GM23248 (cell line): ENCODE data around the gene HOXC13. TPM values are rescaled to one million over a fixed set of nuclear protein-coding genes. Genes with fewer than 3 reads are reported as not detected.

Experiments
- DNase-seq: peaks from one replicate; pipeline ENCODE4 v3.0.0-alpha.2; 2015
- H2AFZ ChIP-seq: fragments of 200-600 bp; sonication (generic); 2 replicates; pipeline ENCODE4 v1.6.1; 2016; ENCODE audit warnings: antibody characterized with exemption
- H3F3A ChIP-seq: fragments of 200-600 bp; sonication (generic); 2 replicates; pipeline ENCODE4 v1.6.1; 2016; ENCODE audit warnings: mild to moderate bottlenecking, antibody characterized with exemption, mixed run types; ENCODE audit not compliant: insufficient read depth
- H3K27ac ChIP-seq: fragments of 200-600 bp; sonication (generic); 2 replicates; pipeline ENCODE4 v1.5.1; 2016; ENCODE audit warnings: mild to moderate bottlenecking
- H3K27me3 ChIP-seq: fragments of 200-600 bp; sonication (generic); replicated peaks from 2 replicates; pipeline ENCODE4 v1.6.1; 2016; ENCODE audit warnings: mild to moderate bottlenecking; ENCODE audit not compliant: insufficient read depth
- H3K36me3 ChIP-seq: fragments of 200-600 bp; sonication (generic); 2 replicates; pipeline ENCODE4 v1.6.1; 2016; ENCODE audit warnings: low read depth, mild to moderate bottlenecking
- H3K4me1 ChIP-seq: fragments of 200-600 bp; sonication (generic); 2 replicates; pipeline ENCODE4 v1.6.1; 2016; ENCODE audit warnings: mild to moderate bottlenecking; ENCODE audit not compliant: insufficient read depth
- H3K4me2 ChIP-seq: fragments of 200-600 bp; sonication (generic); one replicate; pipeline ENCODE4 v1.6.1; 2016; ENCODE audit warnings: mild to moderate bottlenecking; ENCODE audit not compliant: unreplicated experiment
- H3K4me3 ChIP-seq: fragments of 200-600 bp; sonication (generic); 2 replicates; pipeline ENCODE4 v1.5.1; 2016; ENCODE audit warnings: mild to moderate bottlenecking
- H3K79me2 ChIP-seq: fragments of 200-600 bp; sonication (generic); 2 replicates; pipeline ENCODE4 v1.6.1; 2016; ENCODE audit warnings: mild to moderate bottlenecking; ENCODE audit not compliant: insufficient read depth
- H3K9ac ChIP-seq: fragments of 200-600 bp; sonication (generic); 2 replicates; pipeline ENCODE4 v1.6.1; 2016; ENCODE audit warnings: mild to moderate bottlenecking
- H3K9me2 ChIP-seq: fragments of 200-600 bp; sonication (generic); 2 replicates; pipeline ENCODE4 v1.6.1; 2016; ENCODE audit warnings: mixed run types, mild to moderate bottlenecking, moderate library complexity; ENCODE audit not compliant: insufficient read depth
- H3K9me3 ChIP-seq: fragments of 200-600 bp; sonication (generic); one replicate; pipeline ENCODE4 v1.6.1; 2017; ENCODE audit warnings: low read depth
- H4K20me1 ChIP-seq: fragments of 200-600 bp; sonication (generic); 2 replicates; pipeline ENCODE4 v1.6.0; 2016; ENCODE audit not compliant: insufficient read depth
- EZH2 ChIP-seq: fragments of 200-600 bp; sonication (generic); IDR thresholded peaks from 2 replicates; pipeline ENCODE4 v1.6.1; 2018; ENCODE audit warnings: antibody characterized with exemption, mild to moderate bottlenecking; ENCODE audit not compliant: insufficient read depth, poor library complexity, severe bottlenecking
- EZH2phosphoT487 ChIP-seq: fragments of 200-600 bp; sonication (generic); IDR thresholded peaks from 2 replicates; pipeline ENCODE4 v1.6.1; 2018; ENCODE audit warnings: antibody characterized with exemption, moderate library complexity, mild to moderate bottlenecking, low read depth; ENCODE audit not compliant: insufficient read depth
- WGBS, 2 experiments: methylation state at CpG; one replicate each; pipeline ENCODE4 v1.1.6; 2015 to 2017; ENCODE audit warnings: low lambda C conversion rate in 2 of 2, low coverage in 1 of 2; ENCODE audit errors: missing lambda C conversion rate in 2 of 2; 5-methylcytosine and 5-hydroxymethylcytosine counted together
- in situ Hi-C: fragments of 300-500 bp; cut with MboI; formaldehyde crosslinking; loops from 2 replicates; pipeline ENCODE4 v1.15.0; 2020
- polyA plus RNA-seq: library from polyadenylated mRNA; unstranded; fragments of >200 nt; fragmentation: Nextera tagmentation; extraction: Ambion mirVana; gene quantifications from 2 replicates; pipeline ENCODE4 v1.2.1, GENCODE V29; 2016
- total RNA-seq: library from RNA; depleted of rRNA; stranded (reverse); fragments of >200 nt; shearing (Covaris generic); gene quantifications from 2 replicates; pipeline ENCODE4 v1.2.3, GENCODE V29; 2014

Gene HOXC13
- total and polyA plus RNA-seq, 2 experiments from 2014 or later, result not detected

GRCh38 chr12:53907103-53907502 lies 31.5 kb upstream of the HOXC13 start:
- H3K4me1 ChIP-seq, result no peaks in the 10 kb centered on the region
- H3K27me3 ChIP-seq, result peaks cover 74% of the 10 kb centered on the region
- 13 to 16% methylated on average over 3 of the region's 3 CpGs for WGBS, 2 experiments
- no peaks in the 10 kb centered on the region for H3K79me2 ChIP-seq
- TF ChIP-seq EZH2 (no peak), EZH2phosphoT487 (no peak)
- no peak overlapping the region for H3K27ac ChIP-seq
- in situ Hi-C loops, result no loop called here
- H3K9ac ChIP-seq, result no peak overlapping the region
- no peaks in the 10 kb centered on the region for H3F3A ChIP-seq
- no peak overlapping the region for H2AFZ ChIP-seq
- H3K9me3 ChIP-seq, result no peaks in the 10 kb centered on the region
- no peak overlapping the region for H3K4me2 ChIP-seq
- H3K4me3 ChIP-seq, result no peak overlapping the region
- no peaks in the 10 kb centered on the region for H4K20me1 ChIP-seq
- H3K36me3 ChIP-seq, result no peaks in the 10 kb centered on the region
- DNase-seq, result no peak
- no peaks in the 10 kb centered on the region for H3K9me2 ChIP-seq

- Histone ChIP-seq H3K36me3 (no peaks in the 10 kb centered on the region), H3K9me3 (no peaks in the 10 kb centered on the region), H4K20me1 (no peaks in the 10 kb centered on the region), H3K27ac (no peak overlapping the region), H3K4me3 (no peak overlapping the region), H2AFZ (no peak overlapping the region), H3F3A (no peaks in the 10 kb centered on the region), H3K9me2 (no peaks in the 10 kb centered on the region), H3K27me3 (peaks cover 87% of the 10 kb centered on the region), H3K79me2 (no peaks in the 10 kb centered on the region), H3K9ac (no peak overlapping the region), H3K4me2 (no peak overlapping the region), H3K4me1 (no peaks in the 10 kb centered on the region)
- WGBS, 2 experiments, result 44 to 49% methylated on average over 5 of the region's 5 CpGs
- in situ Hi-C loops, result no loop called here
- TF ChIP-seq EZH2phosphoT487, result no peak
- TF ChIP-seq EZH2, result no peak
- DNase-seq, result no peak
Observed at GRCh38 chr12:53916788-53917655, 21.6 kb upstream of the HOXC13 start.

- no peaks in the 10 kb centered on the region for H3K9me3 ChIP-seq
- H3F3A ChIP-seq, result no peaks in the 10 kb centered on the region
- in situ Hi-C loops, result no loop called here
- no peaks in the 10 kb centered on the region for H3K79me2 ChIP-seq
- DNase-seq, result no peak
- peaks cover 99% of the 10 kb centered on the region for H3K27me3 ChIP-seq
- no peak overlapping the region for H3K9ac ChIP-seq
- H3K36me3 ChIP-seq, result no peaks in the 10 kb centered on the region
- no peak overlapping the region for H3K27ac ChIP-seq
- H3K9me2 ChIP-seq, result no peaks in the 10 kb centered on the region
- H4K20me1 ChIP-seq, result no peaks in the 10 kb centered on the region
- H3K4me2 ChIP-seq, result no peak overlapping the region
- no peak for TF ChIP-seq EZH2
- TF ChIP-seq EZH2phosphoT487, result no peak
- WGBS, 2 experiments, result 9 to 19% methylated on average over 2 of the region's 2 CpGs
- H3K4me1 ChIP-seq, result no peaks in the 10 kb centered on the region
- no peak overlapping the region for H2AFZ ChIP-seq
- no peak overlapping the region for H3K4me3 ChIP-seq
Observed at GRCh38 chr12:53924521-53925405, 13.9 kb upstream of the HOXC13 start.

- DNase-seq, result no peak
- H4K20me1 ChIP-seq, result no peaks in the 10 kb centered on the region
- H3K9me2 ChIP-seq, result no peaks in the 10 kb centered on the region
- no peak overlapping the region for H3K27ac ChIP-seq
- H3K4me1 ChIP-seq, result no peaks in the 10 kb centered on the region
- H3K79me2 ChIP-seq, result no peaks in the 10 kb centered on the region
- H3F3A ChIP-seq, result no peaks in the 10 kb centered on the region
- H3K36me3 ChIP-seq, result no peaks in the 10 kb centered on the region
- no peak overlapping the region for H3K9ac ChIP-seq
- no peak overlapping the region for H2AFZ ChIP-seq
- no peak overlapping the region for H3K4me3 ChIP-seq
- no peak overlapping the region for H3K4me2 ChIP-seq
- in situ Hi-C loops, result no loop called here
- no peaks in the 10 kb centered on the region for H3K9me3 ChIP-seq
- H3K27me3 ChIP-seq, result peaks cover 99% of the 10 kb centered on the region
- WGBS, 2 experiments, result 14 to 16% methylated on average over 39 to 45 of the region's 45 CpGs
- peak; percentile 66 for TF ChIP-seq EZH2
- no peak for TF ChIP-seq EZH2phosphoT487
Observed at GRCh38 chr12:53927220-53928029, 11.2 kb upstream of the HOXC13 start.
